OCI-LY7 (cell line): ENCODE measurements around the gene SPSB3.

ENCODE experiments used
- CTCF ChIP-seq: fragments of 200-600 bp; sonication (generic); conservative IDR thresholded peaks from 2 replicates; pipeline ENCODE4 v1.5.1; 2014; ENCODE audit warnings: mild to moderate bottlenecking, antibody characterized with exemption, low read length, moderate library complexity, mixed read lengths
- EZH2phosphoT487 ChIP-seq: fragments of 200-600 bp; sonication (generic); IDR thresholded peaks from 2 replicates; pipeline ENCODE4 v1.6.1; 2018; ENCODE audit warnings: low read depth, borderline replicate concordance, mild to moderate bottlenecking, mixed run types, antibody characterized with exemption, low read length, moderate library complexity, mixed read lengths

GRCh38 chr16:1779234-1779701 is 3.1 kb downstream of the SPSB3 start:
- no peak for TF ChIP-seq CTCF
- no peak for TF ChIP-seq EZH2phosphoT487
